WTC11 (cell line): ENCODE data around the gene VEZT. TPM values are rescaled to one million over a fixed set of nuclear protein-coding genes. Genes with fewer than 3 reads are reported as not detected.

Experiments
- ATF1 ChIP-seq: sonication (generic); formaldehyde crosslinking; IDR thresholded peaks from 2 replicates; pipeline ENCODE4 v1.8.1; 2023; ENCODE audit warnings: mild to moderate bottlenecking, moderate library complexity, missing genetic modification reagents
- CBFB ChIP-seq: sonication (generic); formaldehyde crosslinking; IDR thresholded peaks from 2 replicates; pipeline ENCODE4 v1.8.1; 2022; ENCODE audit warnings: mild to moderate bottlenecking, low read depth, missing genetic modification reagents
- FOXP1 ChIP-seq: sonication (generic); formaldehyde crosslinking; IDR thresholded peaks from 2 replicates; pipeline ENCODE4 v1.8.0; 2022; ENCODE audit warnings: missing genetic modification reagents, mild to moderate bottlenecking, moderate library complexity, borderline replicate concordance
- GABPB1 ChIP-seq: sonication (generic); formaldehyde crosslinking; IDR thresholded peaks from 2 replicates; pipeline ENCODE4 v1.8.1; 2023; ENCODE audit warnings: mild to moderate bottlenecking, missing genetic modification reagents
- MXD4 ChIP-seq: fragments of 250-450 bp; sonication (Bioruptor Pico); IDR thresholded peaks from 2 replicates; pipeline ENCODE4 v1.8.0; 2021; ENCODE audit warnings: mild to moderate bottlenecking, moderate library complexity, borderline replicate concordance
- NR3C1 ChIP-seq: sonication (generic); formaldehyde crosslinking; conservative IDR thresholded peaks from 2 replicates; pipeline ENCODE4 v1.8.1; 2023; ENCODE audit warnings: low read depth, mild to moderate bottlenecking, missing genetic modification reagents
- OVOL2 ChIP-seq: fragments of 250-450 bp; sonication (Bioruptor Pico); IDR thresholded peaks from 2 replicates; pipeline ENCODE4 v1.9.0; 2021; ENCODE audit warnings: mild to moderate bottlenecking, borderline replicate concordance
- TEAD1 ChIP-seq: sonication (generic); formaldehyde crosslinking; IDR thresholded peaks from 2 replicates; pipeline ENCODE4 v1.8.0; 2022; ENCODE audit warnings: mild to moderate bottlenecking, missing genetic modification reagents
- ZNF138 ChIP-seq: sonication (generic); formaldehyde crosslinking; conservative IDR thresholded peaks from 2 replicates; pipeline ENCODE4 v1.8.1; 2022; ENCODE audit warnings: mild to moderate bottlenecking, moderate library complexity, missing genetic modification reagents
- ZNF416 ChIP-seq: fragments of 250-450 bp; sonication (Bioruptor Pico); IDR thresholded peaks from 2 replicates; pipeline ENCODE4 v1.9.0; 2021; ENCODE audit warnings: mild to moderate bottlenecking, inconsistent platforms
- ZNF671 ChIP-seq: fragments of 250-450 bp; sonication (Bioruptor Pico); IDR thresholded peaks from 2 replicates; pipeline ENCODE4 v1.8.0; 2021; ENCODE audit warnings: mild to moderate bottlenecking
- total RNA-seq: library from RNA; stranded (reverse); gene quantifications from 3 replicates; pipeline ENCODE4 v1.2.3, GENCODE V29; 2021
- TF ChIP-seq, protein P1 (sequence below): sonication (generic); formaldehyde crosslinking; IDR thresholded peaks from 2 replicates; pipeline ENCODE4 v1.8.1; 2022; ENCODE audit warnings: low read depth, missing genetic modification reagents, borderline replicate concordance
- TF ChIP-seq, protein P2 (sequence below): sonication (generic); formaldehyde crosslinking; IDR thresholded peaks from 2 replicates; pipeline ENCODE4 v1.8.1; 2022; ENCODE audit warnings: missing genetic modification reagents, borderline replicate concordance
- TF ChIP-seq, protein P3 (sequence below): sonication (generic); formaldehyde crosslinking; IDR thresholded peaks from 2 replicates; pipeline ENCODE4 v1.8.0; 2022; ENCODE audit warnings: mild to moderate bottlenecking, missing genetic modification reagents
- TF ChIP-seq, protein P4 (sequence below): sonication (generic); formaldehyde crosslinking; IDR thresholded peaks from 2 replicates; pipeline ENCODE4 v1.8.1; 2023; ENCODE audit warnings: mild to moderate bottlenecking, moderate library complexity, missing genetic modification reagents
- TF ChIP-seq, protein P5 (sequence below): sonication (generic); formaldehyde crosslinking; conservative IDR thresholded peaks from 2 replicates; pipeline ENCODE4 v1.8.1; 2023; ENCODE audit warnings: mild to moderate bottlenecking, low read depth, missing genetic modification reagents, moderate library complexity
- TF ChIP-seq, protein P6 (sequence below): sonication (generic); formaldehyde crosslinking; IDR thresholded peaks from 2 replicates; pipeline ENCODE4 v1.8.1; 2023; ENCODE audit warnings: mild to moderate bottlenecking, missing genetic modification reagents

Gene VEZT
- total RNA-seq, 1 experiment from 2014 or later: 54.5 TPM

DNA sequence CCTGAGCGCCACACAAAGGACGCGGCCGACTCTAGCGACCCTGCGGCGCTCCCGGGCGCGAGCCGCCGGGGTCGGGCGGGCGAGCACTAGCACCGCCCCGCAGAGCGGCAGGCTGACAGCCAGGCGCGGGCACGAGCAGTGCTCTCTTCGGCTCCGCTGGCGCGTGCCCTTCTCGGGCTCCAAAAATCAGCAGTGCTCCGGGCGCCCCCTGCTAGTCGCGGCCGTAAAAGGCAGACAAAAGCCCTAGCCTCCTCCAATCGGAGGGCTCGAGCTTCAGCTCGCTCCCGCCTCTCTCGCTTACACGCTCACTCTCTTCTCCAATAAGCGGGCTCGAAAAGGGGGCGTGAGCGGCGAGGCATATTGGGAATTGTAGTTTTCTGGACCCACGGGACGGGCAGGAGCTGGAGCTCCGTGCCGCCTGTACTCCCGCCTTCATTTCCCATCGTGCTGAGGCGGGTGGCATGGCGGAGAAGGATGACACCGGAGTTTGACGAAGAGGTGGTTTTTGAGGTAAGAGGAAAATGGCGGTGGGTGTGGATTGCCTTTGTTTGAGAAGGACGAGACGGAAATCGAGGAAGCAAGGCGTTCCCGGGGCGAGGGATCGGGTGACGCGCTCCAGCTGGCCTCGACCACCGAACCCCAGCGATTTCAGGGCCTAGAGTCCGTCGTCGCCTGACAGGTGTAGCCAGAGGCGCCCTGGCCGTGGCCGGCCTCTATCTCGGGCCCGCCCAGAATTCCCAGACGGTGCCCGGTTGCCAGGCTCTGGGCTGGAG, at the start of gene VEZT, which contains the start of gene FGD6 (continued):
- TF ChIP-seq, protein P1, sequence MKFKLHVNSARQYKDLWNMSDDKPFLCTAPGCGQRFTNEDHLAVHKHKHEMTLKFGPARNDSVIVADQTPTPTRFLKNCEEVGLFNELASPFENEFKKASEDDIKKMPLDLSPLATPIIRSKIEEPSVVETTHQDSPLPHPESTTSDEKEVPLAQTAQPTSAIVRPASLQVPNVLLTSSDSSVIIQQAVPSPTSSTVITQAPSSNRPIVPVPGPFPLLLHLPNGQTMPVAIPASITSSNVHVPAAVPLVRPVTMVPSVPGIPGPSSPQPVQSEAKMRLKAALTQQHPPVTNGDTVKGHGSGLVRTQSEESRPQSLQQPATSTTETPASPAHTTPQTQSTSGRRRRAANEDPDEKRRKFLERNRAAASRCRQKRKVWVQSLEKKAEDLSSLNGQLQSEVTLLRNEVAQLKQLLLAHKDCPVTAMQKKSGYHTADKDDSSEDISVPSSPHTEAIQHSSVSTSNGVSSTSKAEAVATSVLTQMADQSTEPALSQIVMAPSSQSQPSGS (CRISPR knock-in tag): no peak
- TF ChIP-seq NR3C1 (CRISPR knock-in tag) (no peak), OVOL2 (CRISPR knock-in tag) (no peak), MXD4 (CRISPR knock-in tag) (no peak), ZNF671 (no peak), FOXP1 (no peak), GABPB1 (no peak; the same call in 1 of the 2 replicates), TEAD1 (CRISPR knock-in tag) (no peak; the same call in 1 of the 2 replicates), ZNF416 (CRISPR knock-in tag) (no peak), ATF1 (CRISPR knock-in tag) (no peak; the same call in 1 of the 2 replicates), CBFB (CRISPR knock-in tag) (no peak), ZNF138 (CRISPR knock-in tag) (no peak)
- TF ChIP-seq, protein P2, sequence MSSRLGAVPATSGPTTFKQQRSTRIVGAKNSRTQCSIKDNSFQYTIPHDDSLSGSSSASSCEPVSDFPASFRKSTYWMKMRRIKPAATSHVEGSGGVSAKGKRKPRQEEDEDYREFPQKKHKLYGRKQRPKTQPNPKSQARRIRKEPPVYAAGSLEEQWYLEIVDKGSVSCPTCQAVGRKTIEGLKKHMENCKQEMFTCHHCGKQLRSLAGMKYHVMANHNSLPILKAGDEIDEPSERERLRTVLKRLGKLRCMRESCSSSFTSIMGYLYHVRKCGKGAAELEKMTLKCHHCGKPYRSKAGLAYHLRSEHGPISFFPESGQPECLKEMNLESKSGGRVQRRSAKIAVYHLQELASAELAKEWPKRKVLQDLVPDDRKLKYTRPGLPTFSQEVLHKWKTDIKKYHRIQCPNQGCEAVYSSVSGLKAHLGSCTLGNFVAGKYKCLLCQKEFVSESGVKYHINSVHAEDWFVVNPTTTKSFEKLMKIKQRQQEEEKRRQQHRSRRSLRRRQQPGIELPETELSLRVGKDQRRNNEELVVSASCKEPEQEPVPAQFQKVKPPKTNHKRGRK (CRISPR knock-in tag): no peak
- TF ChIP-seq, protein P3, sequence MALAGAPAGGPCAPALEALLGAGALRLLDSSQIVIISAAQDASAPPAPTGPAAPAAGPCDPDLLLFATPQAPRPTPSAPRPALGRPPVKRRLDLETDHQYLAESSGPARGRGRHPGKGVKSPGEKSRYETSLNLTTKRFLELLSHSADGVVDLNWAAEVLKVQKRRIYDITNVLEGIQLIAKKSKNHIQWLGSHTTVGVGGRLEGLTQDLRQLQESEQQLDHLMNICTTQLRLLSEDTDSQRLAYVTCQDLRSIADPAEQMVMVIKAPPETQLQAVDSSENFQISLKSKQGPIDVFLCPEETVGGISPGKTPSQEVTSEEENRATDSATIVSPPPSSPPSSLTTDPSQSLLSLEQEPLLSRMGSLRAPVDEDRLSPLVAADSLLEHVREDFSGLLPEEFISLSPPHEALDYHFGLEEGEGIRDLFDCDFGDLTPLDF: 0 out of 2 replicates have a peak, but pooled peaks have one; percentile 44
- TF ChIP-seq, protein P4, sequence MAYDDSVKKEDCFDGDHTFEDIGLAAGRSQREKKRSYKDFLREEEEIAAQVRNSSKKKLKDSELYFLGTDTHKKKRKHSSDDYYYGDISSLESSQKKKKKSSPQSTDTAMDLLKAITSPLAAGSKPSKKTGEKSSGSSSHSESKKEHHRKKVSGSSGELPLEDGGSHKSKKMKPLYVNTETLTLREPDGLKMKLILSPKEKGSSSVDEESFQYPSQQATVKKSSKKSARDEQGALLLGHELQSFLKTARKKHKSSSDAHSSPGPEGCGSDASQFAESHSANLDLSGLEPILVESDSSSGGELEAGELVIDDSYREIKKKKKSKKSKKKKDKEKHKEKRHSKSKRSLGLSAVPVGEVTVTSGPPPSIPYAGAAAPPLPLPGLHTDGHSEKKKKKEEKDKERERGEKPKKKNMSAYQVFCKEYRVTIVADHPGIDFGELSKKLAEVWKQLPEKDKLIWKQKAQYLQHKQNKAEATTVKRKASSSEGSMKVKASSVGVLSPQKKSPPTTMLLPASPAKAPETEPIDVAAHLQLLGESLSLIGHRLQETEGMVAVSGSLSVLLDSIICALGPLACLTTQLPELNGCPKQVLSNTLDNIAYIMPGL (CRISPR knock-in tag): peak; percentile 94
- TF ChIP-seq, protein P5, sequence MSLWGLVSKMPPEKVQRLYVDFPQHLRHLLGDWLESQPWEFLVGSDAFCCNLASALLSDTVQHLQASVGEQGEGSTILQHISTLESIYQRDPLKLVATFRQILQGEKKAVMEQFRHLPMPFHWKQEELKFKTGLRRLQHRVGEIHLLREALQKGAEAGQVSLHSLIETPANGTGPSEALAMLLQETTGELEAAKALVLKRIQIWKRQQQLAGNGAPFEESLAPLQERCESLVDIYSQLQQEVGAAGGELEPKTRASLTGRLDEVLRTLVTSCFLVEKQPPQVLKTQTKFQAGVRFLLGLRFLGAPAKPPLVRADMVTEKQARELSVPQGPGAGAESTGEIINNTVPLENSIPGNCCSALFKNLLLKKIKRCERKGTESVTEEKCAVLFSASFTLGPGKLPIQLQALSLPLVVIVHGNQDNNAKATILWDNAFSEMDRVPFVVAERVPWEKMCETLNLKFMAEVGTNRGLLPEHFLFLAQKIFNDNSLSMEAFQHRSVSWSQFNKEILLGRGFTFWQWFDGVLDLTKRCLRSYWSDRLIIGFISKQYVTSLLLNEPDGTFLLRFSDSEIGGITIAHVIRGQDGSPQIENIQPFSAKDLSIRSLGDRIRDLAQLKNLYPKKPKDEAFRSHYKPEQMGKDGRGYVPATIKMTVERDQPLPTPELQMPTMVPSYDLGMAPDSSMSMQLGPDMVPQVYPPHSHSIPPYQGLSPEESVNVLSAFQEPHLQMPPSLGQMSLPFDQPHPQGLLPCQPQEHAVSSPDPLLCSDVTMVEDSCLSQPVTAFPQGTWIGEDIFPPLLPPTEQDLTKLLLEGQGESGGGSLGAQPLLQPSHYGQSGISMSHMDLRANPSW (CRISPR knock-in tag): no peak
- TF ChIP-seq, protein P6, sequence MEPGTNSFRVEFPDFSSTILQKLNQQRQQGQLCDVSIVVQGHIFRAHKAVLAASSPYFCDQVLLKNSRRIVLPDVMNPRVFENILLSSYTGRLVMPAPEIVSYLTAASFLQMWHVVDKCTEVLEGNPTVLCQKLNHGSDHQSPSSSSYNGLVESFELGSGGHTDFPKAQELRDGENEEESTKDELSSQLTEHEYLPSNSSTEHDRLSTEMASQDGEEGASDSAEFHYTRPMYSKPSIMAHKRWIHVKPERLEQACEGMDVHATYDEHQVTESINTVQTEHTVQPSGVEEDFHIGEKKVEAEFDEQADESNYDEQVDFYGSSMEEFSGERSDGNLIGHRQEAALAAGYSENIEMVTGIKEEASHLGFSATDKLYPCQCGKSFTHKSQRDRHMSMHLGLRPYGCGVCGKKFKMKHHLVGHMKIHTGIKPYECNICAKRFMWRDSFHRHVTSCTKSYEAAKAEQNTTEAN (CRISPR knock-in tag): no peak
- TF ChIP-seq, all 79 proteins: peak for 25
